Measurements from ENCODE around the gene LTBP1. TPM values are rescaled to one million over a fixed set of nuclear protein-coding genes. Genes with fewer than 3 reads are reported as not detected.

The LTBP1 gene
- polyA plus RNA-seq, 1 donor (not counting 4 experiments of a cell fraction or from before 2014, with no cell fraction given), result 9.2 TPM

- Histone ChIP-seq H3K27me3 (ENCODE audit: control insufficient read depth, extremely low read depth, insufficient read depth, low read length) (no peaks in the 10 kb centered on the region), H3K4me3 (ENCODE audit: control insufficient read depth in 2 of 3, extremely low read depth in 1 of 3, insufficient read depth in 2 of 3, low read depth in 1 of 3, low read length in 3 of 3) (no peak overlapping the region), H4K20me1 (ENCODE audit: control insufficient read depth, extremely low read depth, insufficient read depth, low read length) (no peaks in the 10 kb centered on the region), H3K9me3 (ENCODE audit: control insufficient read depth, low read depth, low read length) (no peaks in the 10 kb centered on the region), H3K27ac (ENCODE audit: control insufficient read depth, insufficient read depth, low read length) (no peak overlapping the region), H3K4me2 (ENCODE audit: control insufficient read depth, extremely low read depth, insufficient read depth, low read depth, low read length) (no peak overlapping the region), H3K9ac (ENCODE audit: control insufficient read depth, extremely low read depth, insufficient read depth, low read length) (no peak overlapping the region), H3K79me2 (ENCODE audit: control insufficient read depth, insufficient read depth, low read length) (no peaks in the 10 kb centered on the region), H2AFZ (ENCODE audit: control insufficient read depth, low read length) (no peak overlapping the region), H3K4me1 (ENCODE audit: control insufficient read depth, extremely low read depth, insufficient read depth, low read length) (no peaks in the 10 kb centered on the region), H3K9me1 (ENCODE audit: control insufficient read depth, extremely low read depth, insufficient read depth, low read length) (no peaks in the 10 kb centered on the region), H3K36me3 (ENCODE audit: control insufficient read depth in 2 of 2, extremely low read depth in 1 of 2, insufficient read depth in 2 of 2, low read length in 2 of 2) (no peaks in the 10 kb centered on the region)
- dilution Hi-C loops (cut with MboI; ENCODE audit: extremely low pct_ligation_motif_present, low sequenced_read_pairs), result no loop called here
- TF ChIP-seq CTCF (optimal IDR thresholded peaks at IDR 0.05 in 1 of 3, IDR thresholded peaks at IDR 0.05 in 1 of 3, conservative IDR thresholded peaks at IDR 0.05 in 1 of 3; ENCODE audit: extremely low read depth in 1 of 3, insufficient read depth in 2 of 3, low read length in 3 of 3), result no peak
- DNase-seq (ENCODE audit: low read depth, low spot score), result no peak
- no peak for FAIRE-seq
Observed at GRCh38 chr2:32963941-32964340, 17.2 kb downstream of the LTBP1 start.

- TF ChIP-seq CTCF (optimal IDR thresholded peaks at IDR 0.05 in 1 of 3, IDR thresholded peaks at IDR 0.05 in 1 of 3, conservative IDR thresholded peaks at IDR 0.05 in 1 of 3; ENCODE audit: extremely low read depth in 1 of 3, insufficient read depth in 2 of 3, low read length in 3 of 3), result no peak
- TF ChIP-seq EZH2 (IDR thresholded peaks at IDR 0.05; ENCODE audit: low read length), result no peak
- no peak overlapping the region for H2AFZ ChIP-seq (ENCODE audit: control insufficient read depth, low read length)
- no peak overlapping the region for H3K4me2 ChIP-seq (ENCODE audit: control insufficient read depth, extremely low read depth, insufficient read depth, low read depth, low read length)
- dilution Hi-C loops (cut with MboI; ENCODE audit: extremely low pct_ligation_motif_present, low sequenced_read_pairs), result no loop called here
- no peaks in the 10 kb centered on the region for H3K79me2 ChIP-seq (ENCODE audit: control insufficient read depth, insufficient read depth, low read length)
- no peak overlapping the region for H3K4me3 ChIP-seq (ENCODE audit: control insufficient read depth in 2 of 3, extremely low read depth in 1 of 3, insufficient read depth in 2 of 3, low read depth in 1 of 3, low read length in 3 of 3)
- H3K4me1 ChIP-seq (ENCODE audit: control insufficient read depth, extremely low read depth, insufficient read depth, low read length), result no peaks in the 10 kb centered on the region
- DNase-seq (ENCODE audit: low read depth, low spot score) (no peak), FAIRE-seq (no peak)
- H3K9me1 ChIP-seq (ENCODE audit: control insufficient read depth, extremely low read depth, insufficient read depth, low read length), result no peaks in the 10 kb centered on the region
- no peaks in the 10 kb centered on the region for H4K20me1 ChIP-seq (ENCODE audit: control insufficient read depth, extremely low read depth, insufficient read depth, low read length)
- H3K9ac ChIP-seq (ENCODE audit: control insufficient read depth, extremely low read depth, insufficient read depth, low read length), result no peak overlapping the region
- no peak overlapping the region for H3K27ac ChIP-seq (ENCODE audit: control insufficient read depth, insufficient read depth, low read length)
- no peaks in the 10 kb centered on the region for H3K9me3 ChIP-seq (ENCODE audit: control insufficient read depth, low read depth, low read length)
- H3K36me3 ChIP-seq (ENCODE audit: control insufficient read depth in 2 of 2, extremely low read depth in 1 of 2, insufficient read depth in 2 of 2, low read length in 2 of 2), result no peaks in the 10 kb centered on the region
- no peaks in the 10 kb centered on the region for H3K27me3 ChIP-seq (ENCODE audit: control insufficient read depth, extremely low read depth, insufficient read depth, low read length)
Observed at GRCh38 chr2:32965523-32966171, 18.9 kb downstream of the LTBP1 start.

Data from keratinocyte (primary cell).